DND-41 (cell line): ENCODE results near the gene SLITRK6.

Source experiments
- ATAC-seq: fragments of 200-7000 bp; cut with Tn5 transposase; 3 replicates; pipeline ENCODE4 v1.9.1; 2021; ENCODE audit warnings: low read depth; ENCODE audit not compliant: insufficient read depth
- DNase-seq: peaks from one replicate; pipeline ENCODE4 v3.0.0-alpha.2; 2020
- H2AFZ ChIP-seq: 2 replicates; pipeline ENCODE4 v1.6.0; 2012; ENCODE audit warnings: low read depth, low read length
- H3K27ac ChIP-seq: 2 replicates; pipeline ENCODE4 v1.5.1; 2012; ENCODE audit warnings: low read length, inconsistent platforms
- H3K27me3 ChIP-seq: fragments of 200-600 bp; sonication (generic); 2 replicates; pipeline ENCODE4 v1.6.0; 2012; ENCODE audit warnings: low read length, mild to moderate bottlenecking, inconsistent platforms; ENCODE audit not compliant: insufficient read depth, poor library complexity
- H3K36me3 ChIP-seq: 2 replicates; pipeline ENCODE4 v1.5.1; 2012; ENCODE audit warnings: low read length, inconsistent platforms; ENCODE audit not compliant: insufficient read depth
- H3K4me1 ChIP-seq: 2 replicates; pipeline ENCODE4 v1.5.1; 2012; ENCODE audit warnings: mild to moderate bottlenecking, low read length; ENCODE audit not compliant: insufficient read depth
- H3K4me2 ChIP-seq: 2 replicates; pipeline ENCODE4 v1.6.0; 2012; ENCODE audit warnings: mild to moderate bottlenecking, moderate library complexity, low read length, inconsistent platforms; ENCODE audit not compliant: insufficient read depth
- H3K4me3 ChIP-seq, 2 experiments: fragments of 200-600 bp in 1 of 2; shearing (Covaris generic) in 1 of 2; 2 replicates each; pipeline ENCODE4 v1.5.1; 2012 to 2016; ENCODE audit warnings: inconsistent platforms in 2 of 2, low read length in 2 of 2, mild to moderate bottlenecking in 2 of 2, low read depth in 1 of 2, moderate library complexity in 1 of 2
- H3K79me2 ChIP-seq: 2 replicates; pipeline ENCODE4 v1.6.0; 2012; ENCODE audit warnings: low read length, inconsistent platforms; ENCODE audit not compliant: insufficient read depth
- H3K9ac ChIP-seq: 2 replicates; pipeline ENCODE4 v1.6.0; 2012; ENCODE audit warnings: low read depth, mild to moderate bottlenecking, inconsistent platforms, low read length, moderate library complexity
- H3K9me3 ChIP-seq: 2 replicates; pipeline ENCODE4 v1.5.1; 2012; ENCODE audit warnings: low read length, moderate library complexity, mild to moderate bottlenecking, inconsistent platforms; ENCODE audit not compliant: insufficient read depth, severe bottlenecking
- H4K20me1 ChIP-seq: 2 replicates; pipeline ENCODE4 v1.6.0; 2012; ENCODE audit warnings: low read length; ENCODE audit not compliant: insufficient read depth
- CTCF ChIP-seq: IDR thresholded peaks from 2 replicates; pipeline ENCODE4 v1.5.1; 2012; ENCODE audit warnings: borderline replicate concordance, low read length, moderate library complexity, mild to moderate bottlenecking; ENCODE audit not compliant: poor library complexity, severe bottlenecking; ENCODE audit errors: extremely low read depth
- EZH2 ChIP-seq: IDR thresholded peaks from 3 replicates; pipeline ENCODE4 v1.6.1; 2012; ENCODE audit warnings: borderline replicate concordance, low read depth, mild to moderate bottlenecking, moderate library complexity, low read length, inconsistent platforms; ENCODE audit not compliant: severe bottlenecking

SLITRK6 gene

DNA sequence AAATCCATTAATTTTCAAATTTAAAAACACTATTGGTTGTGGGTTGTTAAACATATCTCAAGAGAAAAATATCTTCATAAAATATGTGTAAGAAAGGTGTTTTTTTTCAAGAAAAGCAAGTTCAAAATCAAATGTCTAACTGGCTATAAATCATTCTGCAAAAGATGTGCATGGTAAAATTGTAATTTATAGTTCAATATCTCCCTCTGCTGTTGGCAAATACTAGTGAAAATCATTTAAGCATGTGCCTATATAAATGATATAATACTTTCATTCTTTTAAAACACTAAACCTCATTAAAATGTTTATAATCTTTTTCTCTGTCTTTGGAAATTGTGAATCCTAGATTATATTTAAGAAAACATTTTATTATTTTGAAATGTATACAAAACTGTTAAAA, 17.2 kb upstream of the SLITRK6 start:
- no peak overlapping the region for H3K9ac ChIP-seq
- DNase-seq: no peak
- H3K4me1 ChIP-seq: no peaks in the 10 kb centered on the region

GRCh38 chr13:85812282-85812681, 13.1 kb upstream of the SLITRK6 start:
- no peaks in the 10 kb centered on the region for H3K9me3 ChIP-seq
- ATAC-seq (no peak), DNase-seq (no peak)
- H4K20me1 ChIP-seq: no peaks in the 10 kb centered on the region
- H3K9ac ChIP-seq: no peak overlapping the region
- no peak overlapping the region for H2AFZ ChIP-seq
- no peaks in the 10 kb centered on the region for H3K36me3 ChIP-seq
- no peak for TF ChIP-seq EZH2
- no peak for TF ChIP-seq CTCF
- H3K27me3 ChIP-seq: no peaks in the 10 kb centered on the region
- H3K4me2 ChIP-seq: no peak overlapping the region
- H3K4me3 ChIP-seq: no peak overlapping the region
- no peak overlapping the region for H3K27ac ChIP-seq
- no peaks in the 10 kb centered on the region for H3K4me1 ChIP-seq
- H3K79me2 ChIP-seq: no peaks in the 10 kb centered on the region

More for the DNA sequence above, 17.2 kb upstream of the SLITRK6 start:
- H3K27ac ChIP-seq: no peak overlapping the region
- no peaks in the 10 kb centered on the region for H3K36me3 ChIP-seq
- TF ChIP-seq EZH2: no peak
- TF ChIP-seq CTCF: peak; percentile 35
- no peak for ATAC-seq
- no peaks in the 10 kb centered on the region for H3K9me3 ChIP-seq
- H3K79me2 ChIP-seq: no peaks in the 10 kb centered on the region
- H3K4me2 ChIP-seq: no peak overlapping the region
- no peak overlapping the region for H2AFZ ChIP-seq
- H3K4me3 ChIP-seq: no peak overlapping the region
- H4K20me1 ChIP-seq: no peaks in the 10 kb centered on the region
- H3K27me3 ChIP-seq: no peaks in the 10 kb centered on the region

GRCh38 chr13:85808811-85809210, 9.6 kb upstream of the SLITRK6 start:
- no peak overlapping the region for H3K27ac ChIP-seq
- no peak for DNase-seq
- no peak overlapping the region for H3K4me2 ChIP-seq
- no peak overlapping the region for H3K9ac ChIP-seq
- H3K9me3 ChIP-seq: no peaks in the 10 kb centered on the region
- no peaks in the 10 kb centered on the region for H3K79me2 ChIP-seq
- no peaks in the 10 kb centered on the region for H4K20me1 ChIP-seq
- H3K36me3 ChIP-seq: no peaks in the 10 kb centered on the region
- no peaks in the 10 kb centered on the region for H3K27me3 ChIP-seq
- no peak for ATAC-seq
- no peaks in the 10 kb centered on the region for H3K4me1 ChIP-seq
- TF ChIP-seq CTCF (no peak), EZH2 (no peak)
- H3K4me3 ChIP-seq: no peak overlapping the region
- H2AFZ ChIP-seq: no peak overlapping the region
